ENCODE data around the gene UNC45A.

GRCh38 chr15:90939756-90940155, 4.7 kb downstream of the UNC45A start:
- TF ChIP-seq CTCF (IDR thresholded peaks at IDR 0.05): no peak
- no peak for TF ChIP-seq JUN (CRISPR knock-in tag; IDR thresholded peaks at IDR 0.05)
- TF ChIP-seq CREM (CRISPR knock-in tag; IDR thresholded peaks at IDR 0.05): no peak
- no peak for TF ChIP-seq E2F4 (CRISPR knock-in tag; IDR thresholded peaks at IDR 0.05; ENCODE audit: borderline replicate concordance, low read depth)
- no peak for TF ChIP-seq SP1 (CRISPR knock-in tag; conservative IDR thresholded peaks at IDR 0.05)
- no peak for TF ChIP-seq NFYB (CRISPR knock-in tag; conservative IDR thresholded peaks at IDR 0.05; ENCODE audit: low read depth)
- TF ChIP-seq USF2 (CRISPR knock-in tag; IDR thresholded peaks at IDR 0.05): no peak
- TF ChIP-seq ZNF416 (CRISPR knock-in tag; IDR thresholded peaks at IDR 0.05): no peak
- TF ChIP-seq STAT6 (CRISPR knock-in tag; conservative IDR thresholded peaks at IDR 0.05; ENCODE audit: low read depth): no peak
- TF ChIP-seq ZBTB43 (CRISPR knock-in tag; IDR thresholded peaks at IDR 0.05): no peak
- no peak for TF ChIP-seq IRF2 (CRISPR knock-in tag; IDR thresholded peaks at IDR 0.05; ENCODE audit: borderline replicate concordance, low read depth)

Data from WTC11 (cell line).